Measurements from ENCODE around the gene CHTOP. TPM values are rescaled to one million over a fixed set of nuclear protein-coding genes. Genes with fewer than 3 reads are reported as not detected.

The CHTOP gene
- total RNA-seq, 1 experiment from 2014 or later, result 83.9 TPM

GRCh38 chr1:153628638-153629342, 5.1 kb upstream of the CHTOP start:
- Histone ChIP-seq H3K4me3 (no peak overlapping the region), H2AFZ (no peak overlapping the region), H3K27ac (no peak overlapping the region), H3K27me3 (ENCODE audit: insufficient read depth, low read depth) (no peaks in the 10 kb centered on the region), H3K9me3 (ENCODE audit: insufficient read depth, low read depth) (no peaks in the 10 kb centered on the region), H3F3A (ENCODE audit: insufficient read depth, low read depth) (peaks cover 17% of the 10 kb centered on the region), H4K20me1 (ENCODE audit: insufficient read depth) (no peaks in the 10 kb centered on the region), H3K36me3 (ENCODE audit: low read depth) (peaks cover 6% of the 10 kb centered on the region; the same call in 1 of the 2 replicates), H3K79me2 (ENCODE audit: low read depth) (peaks cover 31% of the 10 kb centered on the region), H3K4me2 (no peak overlapping the region), H3K9me2 (ENCODE audit: insufficient read depth) (no peaks in the 10 kb centered on the region), H3K4me1 (replicated peaks; ENCODE audit: insufficient read depth) (peaks cover 37% of the 10 kb centered on the region)
- ChIA-PET CTCF (interaction anchor here (0.6 kb wide), 1 partner anchor 663 kb away, joined by 4 read pairs; no protein-coding TSS in a partner anchor), POLR2A (ENCODE audit: unreplicated experiment) (interaction anchor here (2.3 kb wide), 1 partner anchor 16 kb away, joined by 32 read pairs; the partner anchor contains the start of gene S100A16)
- no peak for DNase-seq
- TF ChIP-seq EZH2 (IDR thresholded peaks at IDR 0.05; ENCODE audit: low read depth), result no peak
- TF ChIP-seq CTCF (conservative IDR thresholded peaks at IDR 0.05), result no peak
- BruUV-seq (replicated peaks), result no TSS peak
- intact Hi-C loops (cut with micrococcal nuclease; ENCODE audit: unreplicated experiment), result no loop called here

GRCh38 chr1:153629343-153629665, 4.6 kb upstream of the CHTOP start:
- intact Hi-C loops (cut with micrococcal nuclease; ENCODE audit: unreplicated experiment), result no loop called here
- Histone ChIP-seq H3K27ac (no peak overlapping the region), H4K20me1 (ENCODE audit: insufficient read depth) (no peaks in the 10 kb centered on the region), H3K4me1 (replicated peaks; ENCODE audit: insufficient read depth) (peaks cover 35% of the 10 kb centered on the region), H2AFZ (no peak overlapping the region), H3K9me3 (ENCODE audit: insufficient read depth, low read depth) (no peaks in the 10 kb centered on the region), H3K79me2 (ENCODE audit: low read depth) (peaks cover 29% of the 10 kb centered on the region), H3K27me3 (ENCODE audit: insufficient read depth, low read depth) (no peaks in the 10 kb centered on the region), H3K4me2 (no peak overlapping the region), H3F3A (ENCODE audit: insufficient read depth, low read depth) (peaks cover 21% of the 10 kb centered on the region), H3K36me3 (ENCODE audit: low read depth) (peaks cover 1% of the 10 kb centered on the region; the same call in 1 of the 2 replicates), H3K4me3 (no peak overlapping the region), H3K9me2 (ENCODE audit: insufficient read depth) (no peaks in the 10 kb centered on the region)
- DNase-seq, result no peak
- BruUV-seq (replicated peaks), result no TSS peak
- POLR2A ChIA-PET (ENCODE audit: unreplicated experiment), result no interaction called here
- CTCF ChIA-PET, result interaction anchor here (0.6 kb wide), 1 partner anchor 663 kb away, joined by 4 read pairs; no protein-coding TSS in a partner anchor
- TF ChIP-seq CTCF (conservative IDR thresholded peaks at IDR 0.05), result no peak
- no peak for TF ChIP-seq EZH2 (IDR thresholded peaks at IDR 0.05; ENCODE audit: low read depth)

GRCh38 chr1:153629971-153630370, 3.9 kb upstream of the CHTOP start:
- POLR2A ChIA-PET (ENCODE audit: unreplicated experiment), result no interaction called here
- DNase-seq, result no peak

More at GRCh38 chr1:153629971-153630370, 3.9 kb upstream of the CHTOP start:
- Histone ChIP-seq H3F3A (ENCODE audit: insufficient read depth, low read depth) (peaks cover 21% of the 10 kb centered on the region), H3K27ac (no peak overlapping the region), H3K36me3 (ENCODE audit: low read depth) (no peaks in the 10 kb centered on the region; the same call in 1 of the 2 replicates), H3K4me2 (no peak overlapping the region), H3K27me3 (ENCODE audit: insufficient read depth, low read depth) (no peaks in the 10 kb centered on the region), H4K20me1 (ENCODE audit: insufficient read depth) (no peaks in the 10 kb centered on the region), H3K4me3 (no peak overlapping the region), H3K9me2 (ENCODE audit: insufficient read depth) (no peaks in the 10 kb centered on the region), H3K9me3 (ENCODE audit: insufficient read depth, low read depth) (no peaks in the 10 kb centered on the region), H3K4me1 (replicated peaks; ENCODE audit: insufficient read depth) (peaks cover 28% of the 10 kb centered on the region), H3K79me2 (ENCODE audit: low read depth) (peaks cover 29% of the 10 kb centered on the region), H2AFZ (no peak overlapping the region)
- no TSS peak for BruUV-seq (replicated peaks)
- intact Hi-C loops (cut with micrococcal nuclease; ENCODE audit: unreplicated experiment), result no loop called here
- CTCF ChIA-PET, result no interaction called here
- TF ChIP-seq CTCF (conservative IDR thresholded peaks at IDR 0.05) (no peak), EZH2 (IDR thresholded peaks at IDR 0.05; ENCODE audit: low read depth) (no peak)

Data from PC-9 (cell line).